K562 (cell line): Measurements from ENCODE around the gene LRRC31. TPM values are rescaled to one million over a fixed set of nuclear protein-coding genes. Genes with fewer than 3 reads are reported as not detected.

Experiments
- ATF6 ChIP-seq: sonication (generic); formaldehyde crosslinking; IDR thresholded peaks from 2 replicates; pipeline ENCODE4 v1.4.0; 2020; ENCODE audit warnings: mild to moderate bottlenecking, missing genetic modification reagents
- CCNT2 ChIP-seq: IDR thresholded peaks from 2 replicates; pipeline ENCODE4 v1.6.1; 2011; ENCODE audit warnings: borderline replicate concordance, low read depth, mild to moderate bottlenecking, moderate library complexity, mixed read lengths, low read length; ENCODE audit not compliant: insufficient read length; ENCODE audit errors: extremely low read depth
- CHCHD3 ChIP-seq: fragments of 250-450 bp; sonication (Bioruptor Pico); IDR thresholded peaks from 2 replicates; pipeline ENCODE4 v2.1.2; 2022; ENCODE audit warnings: mild to moderate bottlenecking
- CTCF ChIP-seq, 3 experiments: IDR thresholded peaks in 2 of 3; conservative IDR thresholded peaks in 1 of 3; 2 replicates each; pipeline ENCODE4 v1.5.1; 2011 to 2012; ENCODE audit warnings: low read length in 3 of 3, mild to moderate bottlenecking in 3 of 3, control low read depth in 2 of 3, improper control_type of control experiment in 1 of 3, inconsistent platforms in 1 of 3, low read depth in 1 of 3, mixed read lengths in 1 of 3, moderate library complexity in 1 of 3; ENCODE audit not compliant: insufficient read depth in 2 of 3
- CXXC5 ChIP-seq: fragments of 250-450 bp; sonication (Bioruptor Pico); IDR thresholded peaks from 2 replicates; pipeline ENCODE4 v1.8.0; 2022; ENCODE audit warnings: inconsistent platforms, mild to moderate bottlenecking, moderate library complexity
- DEAF1 ChIP-seq: fragments of 450-650 bp; formaldehyde crosslinking; IDR thresholded peaks from 2 replicates; pipeline ENCODE4 v1.4.0; 2020; ENCODE audit warnings: mild to moderate bottlenecking, moderate library complexity
- ELF2 ChIP-seq: fragments of 250-450 bp; sonication (Bioruptor Pico); IDR thresholded peaks from 2 replicates; pipeline ENCODE4 v1.5.0; 2021; ENCODE audit warnings: mild to moderate bottlenecking
- HES1 ChIP-seq: fragments of 450-650 bp; IDR thresholded peaks from 2 replicates; pipeline ENCODE4 v1.6.1; 2016; ENCODE audit warnings: low read depth, mild to moderate bottlenecking, moderate library complexity
- HEY1 ChIP-seq: fragments of 250-450 bp; sonication (Bioruptor Pico); IDR thresholded peaks from 2 replicates; pipeline ENCODE4 v1.5.0; 2020; ENCODE audit warnings: mild to moderate bottlenecking, moderate library complexity, borderline replicate concordance
- ID3 ChIP-seq, 2 experiments: fragments of 250-450 bp in 1 of 2; fragments of 450-650 bp in 1 of 2; sonication (Bioruptor Pico) in 1 of 2; IDR thresholded peaks; 2 replicates each; pipeline versions ENCODE4 v1.6.1 to v1.8.0; 2016 to 2021; ENCODE audit warnings: mild to moderate bottlenecking in 2 of 2, moderate library complexity in 2 of 2, missing compliant biosample characterization in 1 of 2, missing genetic modification characterization in 1 of 2
- NBN ChIP-seq: fragments of 450-650 bp; IDR thresholded peaks from 2 replicates; pipeline ENCODE4 v1.6.1; 2016; ENCODE audit warnings: low read depth, mild to moderate bottlenecking
- NCOA6 ChIP-seq: fragments of 450-650 bp; IDR thresholded peaks from 2 replicates; pipeline ENCODE4 v1.6.1; 2017; ENCODE audit warnings: mild to moderate bottlenecking
- POLR2AphosphoS2 ChIP-seq: IDR thresholded peaks from 2 replicates; pipeline ENCODE4 v1.6.1; 2012; ENCODE audit warnings: low read length, improper control_type of control experiment
- TGIF2 ChIP-seq: sonication (generic); formaldehyde crosslinking; IDR thresholded peaks from 2 replicates; pipeline ENCODE4 v1.8.1; 2022; ENCODE audit warnings: mild to moderate bottlenecking, missing genetic modification reagents, moderate library complexity
- UBTF ChIP-seq, 2 experiments: IDR thresholded peaks; 2 replicates each; pipeline ENCODE4 v1.6.1; 2012; ENCODE audit warnings: improper control_type of control experiment in 2 of 2, low read depth in 2 of 2, low read length in 2 of 2, borderline replicate concordance in 1 of 2
- XRCC5 ChIP-seq: fragments of 200-400 bp; formaldehyde crosslinking; IDR thresholded peaks from 2 replicates; pipeline ENCODE4 v1.6.1; 2017; ENCODE audit warnings: low read depth, mild to moderate bottlenecking, low read length
- ZSCAN29 ChIP-seq: fragments of 450-650 bp; IDR thresholded peaks from 2 replicates; pipeline ENCODE4 v1.6.1; 2017
- ZZZ3 ChIP-seq: fragments of 450-650 bp; IDR thresholded peaks from 2 replicates; pipeline ENCODE4 v1.6.1; 2016; ENCODE audit warnings: antibody characterized with exemption, mild to moderate bottlenecking, moderate library complexity
- polyA plus RNA-seq, 8 experiments: library from polyadenylated mRNA; depleted of rRNA in 4 of 8; stranded (reverse) in 5 of 8; unstranded in 3 of 8; fragments of >200 nt; fragmentation: Nextera tagmentation in 2 of 8; fragmentation: Illumina TruSeq in 1 of 8; extraction: Ambion mirVana in 2 of 8; extraction: Trizol in 1 of 8; gene quantifications; 2 replicates each; pipeline versions ENCODE4 v1.2.1 to v1.2.3, GENCODE V29; 2011 to 2014; ENCODE audit warnings: inconsistent platforms in 1 of 8, missing spikeins in 1 of 8
- total RNA-seq, 7 experiments: library from RNA; depleted of rRNA in 6 of 7; stranded (reverse); fragments of >200 nt in 6 of 7; fragmentation: Illumina TruSeq in 2 of 7; extraction: Trizol in 2 of 7; gene quantifications; 2 replicates each; pipeline versions ENCODE4 v1.2.1 to v1.2.3, GENCODE V29; 2011 to 2021; ENCODE audit warnings: low replicate concordance in 1 of 7

LRRC31 gene
- total and polyA plus RNA-seq, 9 of the 15 experiments (the other 6 are each of a cell fraction or from before 2014, with no cell fraction given): not detected

GRCh38 chr3:169863458-169863899 is 6.3 kb downstream of the LRRC31 start (continued):
- TF ChIP-seq HES1 (no peak), CTCF (IDR thresholded peaks at IDR 0.05 in 2 of 3, conservative IDR thresholded peaks at IDR 0.05 in 1 of 3; ENCODE audit: insufficient read depth in 2 of 3, low read depth in 1 of 3, low read length in 3 of 3) (peak; percentile 86 to 93 (median 89)), TGIF2 (CRISPR knock-in tag) (no peak), POLR2AphosphoS2 (no peak), DEAF1 (CRISPR knock-in tag) (peak; percentile 74), NBN (0 out of 2 replicates have a peak, but pooled peaks have one; percentile 22), CHCHD3 (CRISPR knock-in tag) (no peak), UBTF (IDR thresholded peaks at IDR 0.05; ENCODE audit: borderline replicate concordance in 1 of 2, low read depth in 2 of 2, low read length in 2 of 2) (no peak), ID3 (CRISPR knock-in tag; IDR thresholded peaks at IDR 0.05) (no peak), ID3 (tag; IDR thresholded peaks at IDR 0.05) (no peak), HEY1 (CRISPR knock-in tag) (no peak), XRCC5 (peak; percentile 58; the same call in 1 of the 2 replicates), ELF2 (CRISPR knock-in tag) (no peak), ZSCAN29 (no peak), CXXC5 (CRISPR knock-in tag) (peak; percentile 60), ATF6 (CRISPR knock-in tag) (no peak), CCNT2 (no peak), NCOA6 (no peak), ZZZ3 (no peak)
